ENCODE measurements around the gene SMARCC2. TPM values are rescaled to one million over a fixed set of nuclear protein-coding genes. Genes with fewer than 3 reads are reported as not detected.
A peak's percentile ranks its signal among the peaks of the same experiment; 100 is the strongest.

Gene SMARCC2
- total RNA-seq: 10 to 100 TPM; 46.2 to 50.8 TPM

- intact Hi-C loops (cut with DNase I): no loop called here
- WGBS, 2 donors: 0 to 1% methylated on average over 11 to 66 of the region's 93 CpGs
Observed at GRCh38 chr12:56189099-56189917, at the start of gene SMARCC2. SMARCC2 (minus strand) TSS chr12:56189483; CDS start chr12:56189461, 22 bp downstream.

GRCh38 chr12:56237552-56237951 is 48.3 kb upstream of the SMARCC2 start:
- TF ChIP-seq POLR2A (IDR thresholded peaks at IDR 0.05) (no peak), CTCF (IDR thresholded peaks at IDR 0.05) (no peak)
- DNase-seq (no peak), ATAC-seq (no peak)
- H3K27me3 ChIP-seq: no peaks in the 10 kb centered on the region
- no peak overlapping the region for H3K4me3 ChIP-seq
- intact Hi-C loops (cut with DNase I): no loop called here
- no peaks in the 10 kb centered on the region for H3K9me3 ChIP-seq
- 78 to 82% methylated on average over 8 to 11 of the region's 11 CpGs for WGBS, 2 donors
- peak overlapping the region in 3 of 4 donors; percentile 71 to 74 (median 73) for H3K27ac ChIP-seq
- H3K36me3 ChIP-seq (replicated peaks in 1 of 2; ENCODE audit: insufficient read depth in 1 of 2, low read depth in 2 of 2): peaks cover 2 to 6% of the 10 kb centered on the region in 2 donors
- H3K4me1 ChIP-seq: peaks cover 51% of the 10 kb centered on the region

More at GRCh38 chr12:56189099-56189917, at the start of gene SMARCC2:
- DNase-seq (peak; percentile 91 to 93 (median 92)), ATAC-seq (peak; percentile 91)
- TF ChIP-seq POLR2A (IDR thresholded peaks at IDR 0.05) (peak in 2 of 3 donors; percentile 74 to 75), CTCF (IDR thresholded peaks at IDR 0.05) (peak; percentile 59 to 100 (median 80))
- Histone ChIP-seq H3K9me3 (no peaks in the 10 kb centered on the region), H3K27ac (peak within 1 kb of the TSS; percentile 84 to 96 (median 91)), H3K4me3 (peak within 1 kb of the TSS; percentile 80), H3K27me3 (no peaks in the 10 kb centered on the region), H3K4me1 (peaks cover 25% of the 10 kb centered on the region), H3K36me3 (replicated peaks in 1 of 2; ENCODE audit: insufficient read depth in 1 of 2, low read depth in 2 of 2) (peaks cover 0 to 8% of the 10 kb centered on the region in 2 donors)

GRCh38 chr12:56236985-56237384 is 47.7 kb upstream of the SMARCC2 start:
- TF ChIP-seq CTCF (IDR thresholded peaks at IDR 0.05): no peak
- no peak for TF ChIP-seq POLR2A (IDR thresholded peaks at IDR 0.05)
- no peak for DNase-seq
- Histone ChIP-seq H3K9me3 (no peaks in the 10 kb centered on the region), H3K27me3 (no peaks in the 10 kb centered on the region), H3K27ac (peak overlapping the region; percentile 27 to 74 (median 72)), H3K36me3 (replicated peaks in 1 of 2; ENCODE audit: insufficient read depth in 1 of 2, low read depth in 2 of 2) (peaks cover 2 to 6% of the 10 kb centered on the region in 2 donors), H3K4me1 (peaks cover 47% of the 10 kb centered on the region), H3K4me3 (no peak overlapping the region)
- 49 to 58% methylated on average over 2 to 5 of the region's 5 CpGs for WGBS, 2 donors
- intact Hi-C loops (cut with DNase I): no loop called here
- no peak for ATAC-seq

GRCh38 chr12:56236091-56236490 is 46.8 kb upstream of the SMARCC2 start:
- H3K36me3 ChIP-seq (replicated peaks in 1 of 2; ENCODE audit: insufficient read depth in 1 of 2, low read depth in 2 of 2): no peaks in the 10 kb centered on the region
- TF ChIP-seq POLR2A (IDR thresholded peaks at IDR 0.05): peak in 1 of 3 donors; percentile 12
- no peak for TF ChIP-seq CTCF (IDR thresholded peaks at IDR 0.05)
- WGBS, 2 donors: 60 to 63% methylated on average over 5 to 6 of the region's 6 CpGs
- intact Hi-C loops (cut with DNase I): no loop called here
- H3K27ac ChIP-seq: peak overlapping the region in 3 of 4 donors; percentile 71 to 74 (median 73)
- no peaks in the 10 kb centered on the region for H3K9me3 ChIP-seq
- no peak overlapping the region for H3K4me3 ChIP-seq
- ATAC-seq: peak; percentile 56
- DNase-seq: peak; percentile 59 to 87 (median 78)
- peaks cover 43% of the 10 kb centered on the region for H3K4me1 ChIP-seq
- no peaks in the 10 kb centered on the region for H3K27me3 ChIP-seq

Data from body of pancreas (tissue), 4 donors.